Kasumi-1 (cell line): ENCODE measurements around the gene ABCB4.

Experiments
- DNase-seq, 2 experiments: peaks; one replicate each; lab custom pipeline; 2025; lab: John Stamatoyannopoulos, UW

ABCB4 gene

GRCh38 chr7:87475359-87476178 is at the start of gene ABCB4:
Gene ABCB4, minus strand, starts transcription at chr7:87475680. Its CDS starts 215 bp downstream, at chr7:87475465.
- no peak for DNase-seq

- DNase-seq, result no peak
Measured at GRCh38 chr7:87518735-87519134, 43.3 kb upstream of the ABCB4 start.

GRCh38 chr7:87517891-87518290 is 42.4 kb upstream of the ABCB4 start:
- no peak for DNase-seq

- DNase-seq, result no peak
Measured at GRCh38 chr7:87517136-87517815, 41.8 kb upstream of the ABCB4 start.

- DNase-seq, result no peak
Measured at GRCh38 chr7:87513735-87514335, 38.4 kb upstream of the ABCB4 start.

GRCh38 chr7:87512906-87513305 is 37.4 kb upstream of the ABCB4 start:
- DNase-seq, result no peak

- no peak for DNase-seq
Measured at GRCh38 chr7:87511510-87511909, 36.0 kb upstream of the ABCB4 start.

GRCh38 chr7:87510411-87510875 is 35.0 kb upstream of the ABCB4 start:
- no peak for DNase-seq

GRCh38 chr7:87507446-87507845 is 32.0 kb upstream of the ABCB4 start:
- no peak for DNase-seq

GRCh38 chr7:87506246-87507180 is 31.0 kb upstream of the ABCB4 start:
- DNase-seq, result peak; percentile 29 to 50

GRCh38 chr7:87505557-87506245 is 30.2 kb upstream of the ABCB4 start:
- no peak for DNase-seq

GRCh38 chr7:87505122-87505521 is 29.6 kb upstream of the ABCB4 start:
- no peak for DNase-seq

GRCh38 chr7:87499494-87499893 is 24.0 kb upstream of the ABCB4 start:
- no peak for DNase-seq

- DNase-seq, result no peak
Measured at GRCh38 chr7:87498893-87499292, 23.4 kb upstream of the ABCB4 start.

GRCh38 chr7:87497482-87497881 is 22.0 kb upstream of the ABCB4 start:
- DNase-seq, result no peak

- no peak for DNase-seq
Measured at GRCh38 chr7:87495366-87495765, 19.9 kb upstream of the ABCB4 start.

GRCh38 chr7:87494454-87494853 is 19.0 kb upstream of the ABCB4 start:
- no peak for DNase-seq

- DNase-seq, result no peak
Measured at GRCh38 chr7:87483131-87483530, 7.7 kb upstream of the ABCB4 start.

- DNase-seq, result no peak
Measured at GRCh38 chr7:87482115-87482514, 6.6 kb upstream of the ABCB4 start.

GRCh38 chr7:87480386-87480785 is 4.9 kb upstream of the ABCB4 start:
- DNase-seq, result no peak

GRCh38 chr7:87479951-87480350 is 4.5 kb upstream of the ABCB4 start:
- DNase-seq, result no peak
